ENCODE data around the gene E2F2. TPM values are rescaled to one million over a fixed set of nuclear protein-coding genes. Genes with fewer than 3 reads are reported as not detected.

The E2F2 gene
- total and polyA plus RNA-seq, 2 of the 4 experiments (the other 2 are of a cell fraction): 0.36 to 0.51 TPM

DNA sequence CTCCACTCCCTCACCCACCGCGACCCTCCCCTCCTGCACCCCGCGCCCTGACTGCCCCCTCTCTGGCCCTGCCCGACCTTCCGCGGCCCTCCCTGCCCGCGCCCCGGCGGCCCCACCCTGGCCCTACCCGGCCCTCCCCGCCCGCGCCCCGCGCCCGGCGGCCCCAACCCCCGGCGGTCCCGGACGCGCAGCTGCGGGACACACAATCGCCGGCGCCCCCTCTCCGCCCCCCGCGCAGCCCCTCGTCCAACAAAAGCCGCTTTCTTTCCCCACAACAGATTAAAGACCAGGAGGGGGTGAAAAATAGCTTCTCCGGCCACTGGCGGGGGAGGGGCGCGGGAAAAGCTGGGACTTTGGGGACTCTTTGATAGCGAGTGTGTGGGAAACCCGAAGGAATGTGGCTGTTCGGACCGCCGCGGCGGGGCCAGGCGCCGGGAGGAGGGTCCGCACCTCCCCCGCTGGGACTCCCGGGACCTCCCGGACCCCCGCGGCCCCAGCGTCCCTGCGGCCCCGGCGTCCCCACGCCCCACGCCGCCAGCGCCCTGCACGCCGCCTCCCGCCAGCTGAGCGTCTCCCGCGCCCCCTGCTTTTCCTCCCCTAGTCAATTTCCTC lies 37.1 kb upstream of the E2F2 start:
- peak overlapping the region; percentile 93 for H3K4me2 ChIP-seq (ENCODE audit: low read depth, low read length)
- H3K14ac ChIP-seq (replicated peaks; ENCODE audit: low read depth, low read length): peak overlapping the region; percentile 84
- H3K27me3 ChIP-seq (ENCODE audit: control insufficient read depth, insufficient read depth, low read length): no peaks in the 10 kb centered on the region
- H2BK120ac ChIP-seq (ENCODE audit: low read depth, low read length): peak overlapping the region; percentile 86
- 0% methylated on average over 12 of the region's 66 CpGs; no CpG with 5 or more reads in 1 of the 2 experiments for WGBS, 2 experiments (ENCODE audit: extremely low coverage in 2 of 2, insufficient read length in 1 of 2)
- peak overlapping the region; percentile 57 for H3K27ac ChIP-seq (ENCODE audit: insufficient read depth, low read length)
- H2BK5ac ChIP-seq (ENCODE audit: low read depth, low read length, poor library complexity, severe bottlenecking): peak overlapping the region; percentile 23
- peak overlapping the region; percentile 89 for H2AFZ ChIP-seq (replicated peaks; ENCODE audit: low read length, poor library complexity)
- H3K4me3 ChIP-seq (ENCODE audit: insufficient read depth, low read depth, low read length): peak overlapping the region; percentile 47
- H3K9ac ChIP-seq (ENCODE audit: low read depth, low read length): peak overlapping the region; percentile 86
- H2BK20ac ChIP-seq (ENCODE audit: low read depth, low read length): peak overlapping the region; percentile 90
- peaks cover 24% of the 10 kb centered on the region for H3K4me1 ChIP-seq (ENCODE audit: control insufficient read depth, insufficient read depth, low read length)
- in situ Hi-C loops (cut with MboI; ENCODE audit: low sequenced_read_pairs): no loop called here
- H4K5ac ChIP-seq (ENCODE audit: low read depth, low read length): peak overlapping the region; percentile 81
- H3K23ac ChIP-seq (ENCODE audit: low read depth, low read length): peak overlapping the region; percentile 84; the same call in 1 of the 2 replicates
- H4K91ac ChIP-seq (ENCODE audit: insufficient read depth, low read depth, low read length): peak overlapping the region; percentile 95
- POLR2A ChIA-PET (ENCODE audit: unreplicated experiment): interaction anchor here (0.5 kb wide), 1 partner anchor 68 kb away, joined by 9 read pairs; no protein-coding TSS in a partner anchor
- peak overlapping the region; percentile 77 for H3K18ac ChIP-seq (ENCODE audit: low read depth, low read length)
- H4K20me1 ChIP-seq (ENCODE audit: insufficient read depth, low read length): no peaks in the 10 kb centered on the region
- no peaks in the 10 kb centered on the region for H3K36me3 ChIP-seq (ENCODE audit: control insufficient read depth, insufficient read depth, low read length)
- peak overlapping the region; percentile 98; the same call in 2 of the 3 replicates for H2BK15ac ChIP-seq (ENCODE audit: low read depth, low read length)
- H3K79me1 ChIP-seq (ENCODE audit: low read depth in 1 of 2, low read length in 2 of 2): peaks cover 14 to 27% of the 10 kb centered on the region in 2 experiments; a peak in 3 of 4 replicates
- ATAC-seq (ENCODE audit: low read depth) (peak; percentile 52), DNase-seq (no peak)
- H3K9me3 ChIP-seq (ENCODE audit: control insufficient read depth, insufficient read depth, low read length): no peaks in the 10 kb centered on the region
- H3K56ac ChIP-seq (ENCODE audit: extremely low read depth, insufficient read depth, low read length): peak overlapping the region; percentile 56; the same call in 1 of the 2 replicates
- intact Hi-C loops (cut with micrococcal nuclease): no loop called here
- H3K4ac ChIP-seq (ENCODE audit: low read depth, low read length): peak overlapping the region; percentile 93
- no peak for TF ChIP-seq MAFK (IDR thresholded peaks at IDR 0.05; ENCODE audit: low read depth, low read length)
- TF ChIP-seq SMC3 (IDR thresholded peaks at IDR 0.05; ENCODE audit: low read depth, low read length): no peak
- TF ChIP-seq, protein P1, sequence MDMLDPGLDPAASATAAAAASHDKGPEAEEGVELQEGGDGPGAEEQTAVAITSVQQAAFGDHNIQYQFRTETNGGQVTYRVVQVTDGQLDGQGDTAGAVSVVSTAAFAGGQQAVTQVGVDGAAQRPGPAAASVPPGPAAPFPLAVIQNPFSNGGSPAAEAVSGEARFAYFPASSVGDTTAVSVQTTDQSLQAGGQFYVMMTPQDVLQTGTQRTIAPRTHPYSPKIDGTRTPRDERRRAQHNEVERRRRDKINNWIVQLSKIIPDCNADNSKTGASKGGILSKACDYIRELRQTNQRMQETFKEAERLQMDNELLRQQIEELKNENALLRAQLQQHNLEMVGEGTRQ (IDR thresholded peaks at IDR 0.05; ENCODE audit: low read depth, low read length): no peak
- TF ChIP-seq BHLHE40 (IDR thresholded peaks at IDR 0.05; ENCODE audit: low read depth, low read length): no peak
- TF ChIP-seq RCOR1 (IDR thresholded peaks at IDR 0.05; ENCODE audit: insufficient replicate concordance, low read length): no peak
- no peak for TF ChIP-seq NFE2L2 (IDR thresholded peaks at IDR 0.05; ENCODE audit: low read depth, low read length)
- no peak for TF ChIP-seq CHD1 (IDR thresholded peaks at IDR 0.05; ENCODE audit: low read depth, low read length)
- TF ChIP-seq RFX5 (IDR thresholded peaks at IDR 0.05; ENCODE audit: low read depth, low read length): no peak
- CTCF ChIA-PET: interaction anchor here (2.0 kb wide), 1 partner anchor 67 kb away, joined by 5 read pairs; no protein-coding TSS in a partner anchor
- H2AK5ac ChIP-seq (ENCODE audit: low read depth, low read length): peak overlapping the region; percentile 98
- H4K8ac ChIP-seq (ENCODE audit: low read depth in 2 of 2, low read length in 2 of 2): peak overlapping the region; percentile 89 to 98
- BruUV-seq (replicated peaks): no TSS peak
- dilution Hi-C loops (cut with HindIII; ENCODE audit: low sequenced_read_pairs, unreplicated experiment): no loop called here
- peak overlapping the region; percentile 82 for H2AK9ac ChIP-seq (replicated peaks; ENCODE audit: low read depth, low read length, poor library complexity)
- peaks cover 12% of the 10 kb centered on the region for H3K9me1 ChIP-seq (ENCODE audit: insufficient read depth, low read length)

All from IMR-90 (cell line).